Vagina (tissue), 2 donors: ENCODE measurements around the gene TOP3A. TPM values are rescaled to one million over a fixed set of nuclear protein-coding genes. Genes with fewer than 3 reads are reported as not detected.

Experiments
- DNase-seq, 2 donors: peaks; one replicate each; pipeline ENCODE4 v3.0.0-alpha.2; 2017; ENCODE audit errors: extremely low spot score in 2 of 2
- H3K27ac ChIP-seq: fragments of 200-600 bp; sonication (generic); one replicate; pipeline ENCODE4 v1.5.1; 2019
- H3K27me3 ChIP-seq: fragments of 200-600 bp; sonication (generic); one replicate; pipeline ENCODE4 v1.5.1; 2019
- H3K36me3 ChIP-seq, 2 donors: fragments of 200-600 bp; sonication (generic); one replicate each; pipeline ENCODE4 v1.5.1; 2017 to 2019
- H3K4me1 ChIP-seq: fragments of 200-600 bp; sonication (generic); one replicate; pipeline ENCODE4 v1.5.1; 2019
- H3K4me3 ChIP-seq, 2 donors: fragments of 200-600 bp; sonication (generic); 1 replicate in 1 of 2; 2 replicates in 1 of 2; pipeline ENCODE4 v1.5.1; 2016 to 2019
- H3K9me3 ChIP-seq: fragments of 200-600 bp; sonication (generic); one replicate; pipeline ENCODE4 v1.5.1; 2019
- CTCF ChIP-seq, 3 experiments: fragments of 450-650 bp in 2 of 3; fragments of 200-600 bp in 1 of 3; sonication (generic) in 1 of 3; IDR thresholded peaks; one replicate each; pipeline ENCODE4 v1.5.1; 2017 to 2019; ENCODE audit warnings: antibody characterized with exemption in 3 of 3, mild to moderate bottlenecking in 2 of 3, moderate library complexity in 2 of 3
- POLR2A ChIP-seq, 2 donors: fragments of 450-650 bp; IDR thresholded peaks; one replicate each; pipeline ENCODE4 v1.6.1; 2017; ENCODE audit warnings: antibody characterized with exemption in 2 of 2, mild to moderate bottlenecking in 2 of 2, moderate library complexity in 2 of 2
- POLR2AphosphoS5 ChIP-seq, 2 donors: sonication (generic); formaldehyde crosslinking; IDR thresholded peaks; one replicate each; pipeline ENCODE4 v1.9.0; 2017; ENCODE audit warnings: antibody characterized with exemption in 2 of 2, mild to moderate bottlenecking in 2 of 2, low read depth in 1 of 2; ENCODE audit not compliant: insufficient read depth in 1 of 2
- intact Hi-C: fragments of 100-400 bp; cut with DNase I; formaldehyde crosslinking; loops from one replicate; pipeline ENCODE4 v1.15.1; 2023
- total RNA-seq: library from RNA; depleted of rRNA; stranded (reverse); fragments of >200 nt; gene quantifications from one replicate; pipeline ENCODE4 v1.2.3, GENCODE V29; 2016

The TOP3A gene
- total RNA-seq, 1 donor from 2014 or later, result 15.5 TPM

- Histone ChIP-seq H3K27me3 (no peaks in the 10 kb centered on the region), H3K9me3 (no peaks in the 10 kb centered on the region), H3K4me1 (peaks cover 55% of the 10 kb centered on the region), H3K4me3 (peak overlapping the region; percentile 82 to 90), H3K27ac (peak overlapping the region; percentile 82), H3K36me3 (peaks cover 3 to 44% of the 10 kb centered on the region in 2 donors)
- intact Hi-C loops, result no loop called here
- no peak for TF ChIP-seq POLR2AphosphoS5 (IDR thresholded peaks at IDR 0.05; ENCODE audit: insufficient read depth in 1 of 2, low read depth in 1 of 2)
- no peak for TF ChIP-seq CTCF (IDR thresholded peaks at IDR 0.05)
- TF ChIP-seq POLR2A (IDR thresholded peaks at IDR 0.05), result no peak
- DNase-seq, result no peak
Observed at GRCh38 chr17:18261146-18261515, 53.7 kb downstream of the TOP3A start.

- TF ChIP-seq POLR2A (IDR thresholded peaks at IDR 0.05) (peak in 1 of 2 donors; percentile 27), CTCF (IDR thresholded peaks at IDR 0.05) (no peak), POLR2AphosphoS5 (IDR thresholded peaks at IDR 0.05; ENCODE audit: insufficient read depth in 1 of 2, low read depth in 1 of 2) (peak; percentile 83 to 91)
- DNase-seq, result peak in 1 of 2 donors; percentile 96
- no peaks in the 10 kb centered on the region for H3K27me3 ChIP-seq
- H3K27ac ChIP-seq, result peak within 1 kb of the TSS; percentile 82
- no peaks in the 10 kb centered on the region for H3K9me3 ChIP-seq
- intact Hi-C loops, result no loop called here
- H3K4me3 ChIP-seq, result peak within 1 kb of the TSS; percentile 82 to 90
- peaks cover 3 to 44% of the 10 kb centered on the region in 2 donors for H3K36me3 ChIP-seq
- H3K4me1 ChIP-seq, result peaks cover 61% of the 10 kb centered on the region
Observed at GRCh38 chr17:18260332-18261145, 54.3 kb downstream of the TOP3A start, which contains the start of gene MIEF2. TSS of gene MIEF2 (plus strand) at chr17:18260662. CDS start at chr17:18262721, 2,059 bp downstream.

- peaks cover 63% of the 10 kb centered on the region for H3K4me1 ChIP-seq
- DNase-seq, result no peak
- H3K4me3 ChIP-seq, result peak overlapping the region; percentile 82 to 90
- peaks cover 3 to 42% of the 10 kb centered on the region in 2 donors for H3K36me3 ChIP-seq
- H3K9me3 ChIP-seq, result no peaks in the 10 kb centered on the region
- TF ChIP-seq CTCF (IDR thresholded peaks at IDR 0.05), result no peak
- no peak for TF ChIP-seq POLR2AphosphoS5 (IDR thresholded peaks at IDR 0.05; ENCODE audit: insufficient read depth in 1 of 2, low read depth in 1 of 2)
- TF ChIP-seq POLR2A (IDR thresholded peaks at IDR 0.05), result no peak
- H3K27me3 ChIP-seq, result no peaks in the 10 kb centered on the region
- H3K27ac ChIP-seq, result peak overlapping the region; percentile 82
- intact Hi-C loops, result no loop called here
Observed at GRCh38 chr17:18259621-18260331, 55.0 kb downstream of the TOP3A start.

GRCh38 chr17:18258356-18259038 lies 56.3 kb downstream of the TOP3A start, which contains the start of gene FLII:
TSS of gene FLII (minus strand) at chr17:18258738. CDS start at chr17:18258690, 48 bp downstream.
- Histone ChIP-seq H3K36me3 (peaks cover 0 to 42% of the 10 kb centered on the region in 2 donors), H3K9me3 (no peaks in the 10 kb centered on the region), H3K27ac (peak within 1 kb of the TSS; percentile 90), H3K4me1 (peaks cover 63% of the 10 kb centered on the region), H3K27me3 (no peaks in the 10 kb centered on the region), H3K4me3 (peak within 1 kb of the TSS; percentile 85 to 94)
- peak in 1 of 2 donors; percentile 74 for TF ChIP-seq POLR2AphosphoS5 (IDR thresholded peaks at IDR 0.05; ENCODE audit: insufficient read depth in 1 of 2, low read depth in 1 of 2)
- TF ChIP-seq CTCF (IDR thresholded peaks at IDR 0.05), result no peak
- peak in 1 of 2 donors; percentile 79 for TF ChIP-seq POLR2A (IDR thresholded peaks at IDR 0.05)
- intact Hi-C loops, result no loop called here
- no peak for DNase-seq
